IMR-90 (cell line): ENCODE data around the gene B4GALT1. TPM values are rescaled to one million over a fixed set of nuclear protein-coding genes. Genes with fewer than 3 reads are reported as not detected.
A peak's percentile ranks its signal among the peaks of the same experiment; 100 is the strongest.

Experiments used
- ATAC-seq: fragments of 200-7000 bp; cut with Tn5 transposase; 2 replicates; pipeline ENCODE4 v1.9.1; 2020; ENCODE audit warnings: low read depth, mild to moderate bottlenecking, moderate library complexity
- BruUV-seq: library from RNA; stranded (reverse); fragments of 400-500 nt; replicated peaks from 2 replicates; lab custom pipeline; 2021; lab: Mats Ljungman, UMichigan
- CTCF ChIA-PET: fragments of 300-600 bp; formaldehyde crosslinking; extraction: SDS; loops from one replicate; lab custom pipeline; 2021; ENCODE audit warnings: antibody characterized with exemption; lab: Yijun Ruan, JAX
- POLR2A ChIA-PET: fragments of 300-600 bp; sonication (Branson Sonifier 250); formaldehyde crosslinking; loops from one replicate; lab custom pipeline; 2022; ENCODE audit warnings: antibody characterized with exemption; ENCODE audit not compliant: unreplicated experiment; lab: Charles Lee
- DNase-seq: peaks from one replicate; pipeline ENCODE4 v3.0.0; 2013
- H2AFZ ChIP-seq: replicated peaks from 2 replicates; pipeline ENCODE3; 2013; ENCODE audit warnings: low read length, mild to moderate bottlenecking; ENCODE audit not compliant: poor library complexity
- H2AK5ac ChIP-seq: 2 replicates; pipeline ENCODE4 v1.6.1; 2013; ENCODE audit warnings: low read depth, low read length, inconsistent platforms
- H2AK9ac ChIP-seq: replicated peaks from 2 replicates; pipeline ENCODE3; 2013; ENCODE audit warnings: mild to moderate bottlenecking, low read depth, low read length, moderate library complexity; ENCODE audit not compliant: poor library complexity
- H2BK120ac ChIP-seq: 2 replicates; pipeline ENCODE4 v1.6.1; 2013; ENCODE audit warnings: low read depth, low read length, inconsistent platforms
- H2BK15ac ChIP-seq: 3 replicates; pipeline ENCODE4 v1.6.1; 2013; ENCODE audit warnings: low read depth, low read length, inconsistent platforms
- H2BK20ac ChIP-seq: 2 replicates; pipeline ENCODE4 v1.6.1; 2013; ENCODE audit warnings: low read depth, mild to moderate bottlenecking, inconsistent platforms, low read length, moderate library complexity
- H2BK5ac ChIP-seq: 2 replicates; pipeline ENCODE4 v1.6.1; 2013; ENCODE audit warnings: mild to moderate bottlenecking, low read depth, low read length, inconsistent platforms; ENCODE audit not compliant: poor library complexity, severe bottlenecking
- H3K14ac ChIP-seq: replicated peaks from 2 replicates; pipeline ENCODE4 v1.6.1; 2013; ENCODE audit warnings: low read depth, low read length, inconsistent platforms
- H3K18ac ChIP-seq: 2 replicates; pipeline ENCODE4 v1.6.1; 2013; ENCODE audit warnings: low read depth, low read length, control low read depth
- H3K23ac ChIP-seq: 2 replicates; pipeline ENCODE4 v1.6.1; 2013; ENCODE audit warnings: low read depth, low read length, inconsistent platforms
- H3K27ac ChIP-seq: 2 replicates; pipeline ENCODE4 v1.5.1; 2013; ENCODE audit warnings: mild to moderate bottlenecking, control low read depth, low read length; ENCODE audit not compliant: insufficient read depth
- H3K27me3 ChIP-seq: 2 replicates; pipeline ENCODE4 v1.6.1; 2013; ENCODE audit warnings: low read length; ENCODE audit not compliant: control insufficient read depth, insufficient read depth
- H3K36me3 ChIP-seq: 2 replicates; pipeline ENCODE4 v1.6.1; 2013; ENCODE audit warnings: low read length, mixed read lengths; ENCODE audit not compliant: control insufficient read depth, insufficient read depth
- H3K4ac ChIP-seq: 2 replicates; pipeline ENCODE4 v1.6.1; 2013; ENCODE audit warnings: low read depth, low read length, inconsistent platforms
- H3K4me1 ChIP-seq: 2 replicates; pipeline ENCODE4 v1.6.1; 2013; ENCODE audit warnings: low read length, mixed read lengths; ENCODE audit not compliant: control insufficient read depth, insufficient read depth
- H3K4me2 ChIP-seq: 2 replicates; pipeline ENCODE4 v1.6.1; 2013; ENCODE audit warnings: low read depth, mild to moderate bottlenecking, control low read depth, low read length, moderate library complexity
- H3K4me3 ChIP-seq: 2 replicates; pipeline ENCODE4 v1.5.1; 2013; ENCODE audit warnings: low read depth, mild to moderate bottlenecking, control low read depth, low read length, moderate library complexity; ENCODE audit not compliant: insufficient read depth
- H3K56ac ChIP-seq: 2 replicates; pipeline ENCODE4 v1.6.1; 2013; ENCODE audit warnings: low read length, inconsistent platforms; ENCODE audit not compliant: insufficient read depth; ENCODE audit errors: extremely low read depth
- H3K79me1 ChIP-seq, 2 experiments: 2 replicates each; pipeline ENCODE4 v1.6.1; 2013; ENCODE audit warnings: low read length in 2 of 2, inconsistent platforms in 1 of 2, low read depth in 1 of 2
- H3K9ac ChIP-seq: 2 replicates; pipeline ENCODE4 v1.6.1; 2013; ENCODE audit warnings: low read depth, low read length, control low read depth
- H3K9me1 ChIP-seq: 2 replicates; pipeline ENCODE4 v1.6.1; 2013; ENCODE audit warnings: low read length, inconsistent platforms; ENCODE audit not compliant: insufficient read depth
- H3K9me3 ChIP-seq: 2 replicates; pipeline ENCODE4 v1.6.1; 2013; ENCODE audit warnings: low read length; ENCODE audit not compliant: control insufficient read depth, insufficient read depth
- H4K20me1 ChIP-seq: 2 replicates; pipeline ENCODE4 v1.6.1; 2013; ENCODE audit warnings: low read length, inconsistent platforms; ENCODE audit not compliant: insufficient read depth
- H4K5ac ChIP-seq: 2 replicates; pipeline ENCODE4 v1.6.1; 2013; ENCODE audit warnings: mild to moderate bottlenecking, low read depth, low read length, control low read depth
- H4K8ac ChIP-seq, 2 experiments: 2 replicates each; pipeline ENCODE4 v1.6.1; 2013; ENCODE audit warnings: low read depth in 2 of 2, low read length in 2 of 2, control low read depth in 1 of 2, inconsistent platforms in 1 of 2
- H4K91ac ChIP-seq: 2 replicates; pipeline ENCODE4 v1.6.1; 2013; ENCODE audit warnings: low read depth, low read length, inconsistent platforms; ENCODE audit not compliant: insufficient read depth
- CEBPB ChIP-seq: IDR thresholded peaks from 2 replicates; pipeline ENCODE4 v1.6.1; 2012; ENCODE audit warnings: low read depth, low read length, improper control_type of control experiment
- ELK1 ChIP-seq: fragments of 150-350 bp; IDR thresholded peaks from 2 replicates; pipeline ENCODE4 v1.6.1; 2016; ENCODE audit warnings: low read depth, mild to moderate bottlenecking, low read length, moderate library complexity, borderline replicate concordance
- WGBS, 2 experiments: methylation state at CpG; one replicate each; pipeline versions ENCODE4 v1.1.5 to v1.1.7; 2013; ENCODE audit warnings: missing lambda C conversion rate in 2 of 2; ENCODE audit not compliant: insufficient read length in 1 of 2; ENCODE audit errors: extremely low coverage in 2 of 2; 5-methylcytosine and 5-hydroxymethylcytosine counted together
- dilution Hi-C: fragments of 300-500 bp; cut with HindIII; formaldehyde crosslinking; loops from one replicate; pipeline ENCODE4 v1.14.3; 2018; ENCODE audit warnings: low sequenced_read_pairs; ENCODE audit not compliant: unreplicated experiment
- in situ Hi-C: fragments of 300-500 bp; cut with MboI; formaldehyde crosslinking; loops from 3 replicates; pipeline ENCODE4 v1.14.3; 2019; ENCODE audit warnings: low sequenced_read_pairs, inconsistent platforms, mixed read lengths
- intact Hi-C: fragments of 100-400 bp; cut with micrococcal nuclease; formaldehyde crosslinking; loops from 2 replicates; pipeline ENCODE4 v1.10.0; 2022
- polyA plus RNA-seq, 3 experiments: library from polyadenylated mRNA; depleted of rRNA; stranded (reverse); fragments of >200 nt; gene quantifications; 2 replicates each; pipeline ENCODE4 v1.2.3, GENCODE V29; 2012; ENCODE audit warnings: low replicate concordance in 1 of 3
- total RNA-seq: library from RNA; depleted of rRNA; stranded (reverse); fragments of >200 nt; gene quantifications from 2 replicates; pipeline ENCODE4 v1.2.3, GENCODE V29; 2012

The B4GALT1 gene
- total and polyA plus RNA-seq, 2 of the 4 experiments (the other 2 are of a cell fraction) = 8.8 to 37.8 TPM

GRCh38 chr9:33158843-33159776, 8.0 kb downstream of the B4GALT1 start:
- H3K4me1 ChIP-seq = peaks cover 57% of the 10 kb centered on the region
- dilution Hi-C loops = no loop called here

More at GRCh38 chr9:33158843-33159776, 8.0 kb downstream of the B4GALT1 start:
- H4K8ac ChIP-seq = peak overlapping the region; percentile 0 to 94; a peak in 3 of 4 replicates
- no peaks in the 10 kb centered on the region for H3K36me3 ChIP-seq
- H3K9me3 ChIP-seq = no peaks in the 10 kb centered on the region
- H3K27ac ChIP-seq = peak overlapping the region; percentile 62
- H2BK15ac ChIP-seq = peak overlapping the region; percentile 58; the same call in 2 of the 3 replicates
- H3K14ac ChIP-seq = peak overlapping the region; percentile 67
- no TSS peak for BruUV-seq
- WGBS, 2 experiments = 0% methylated on average over 4 of the region's 9 CpGs; no CpG with 5 or more reads in 1 of the 2 experiments
- peak overlapping the region; percentile 76 for H4K91ac ChIP-seq
- H2AK9ac ChIP-seq = peak overlapping the region; percentile 68
- CTCF ChIA-PET = interaction anchor here (1.1 kb wide), 1 partner anchor 8 kb away, joined by 4 read pairs; no protein-coding TSS in a partner anchor
- H2BK20ac ChIP-seq = peak overlapping the region; percentile 65
- H3K79me1 ChIP-seq = peaks cover 15 to 88% of the 10 kb centered on the region in 2 experiments
- peaks cover 48% of the 10 kb centered on the region for H3K9me1 ChIP-seq
- H2BK120ac ChIP-seq = peak overlapping the region; percentile 78
- in situ Hi-C loops = no loop called here
- peak overlapping the region; percentile 55 for H2AFZ ChIP-seq
- peak overlapping the region; percentile 39 for H3K18ac ChIP-seq
- no peaks in the 10 kb centered on the region for H3K27me3 ChIP-seq
- peak overlapping the region; percentile 82 for H3K4ac ChIP-seq
- H4K5ac ChIP-seq = peak overlapping the region; percentile 60
- POLR2A ChIA-PET = interaction anchor here (0.6 kb wide), 1 partner anchor 24 kb away, joined by 4 read pairs; no protein-coding TSS in a partner anchor
- DNase-seq = peak; percentile 35
- H3K4me2 ChIP-seq = peak overlapping the region; percentile 59
- ATAC-seq = no peak
- H2BK5ac ChIP-seq = peak overlapping the region; percentile 85
- H3K23ac ChIP-seq = peak overlapping the region; percentile 80
- H3K4me3 ChIP-seq = no peak overlapping the region
- intact Hi-C loops = loop anchor here (1.0 kb wide), 1 partner anchor 8 kb away; no protein-coding TSS in a partner anchor
- peaks cover 8% of the 10 kb centered on the region; the same call in 1 of the 2 replicates for H4K20me1 ChIP-seq
- peak overlapping the region; percentile 95 for H2AK5ac ChIP-seq
- TF ChIP-seq CEBPB (0 out of 2 replicates have a peak, but pooled peaks have one; percentile 0), ELK1 (no peak)
- H3K9ac ChIP-seq = peak overlapping the region; percentile 22; the same call in 1 of the 2 replicates
- H3K56ac ChIP-seq = peak overlapping the region; percentile 79; the same call in 1 of the 2 replicates
